Measurements from ENCODE around the gene PRR29.
"Not testable (repeated sequence)": the region's sequence is repeated elsewhere in the genome, so short reads cannot be mapped to it uniquely, and the experiment has no call there.

The PRR29 gene

GRCh38 chr17:64002658-64003525, 4.7 kb downstream of the PRR29 start:
- TF ChIP-seq CTCF (IDR thresholded peaks at IDR 0.05; ENCODE audit: low read depth, low read length) = no peak
- no peak for DNase-seq (ENCODE audit: low read depth in 2 of 2)
- no peak overlapping the region for H3K4me3 ChIP-seq (replicated peaks in 1 of 2; ENCODE audit: low read depth in 2 of 2, low read length in 2 of 2)

DNA sequence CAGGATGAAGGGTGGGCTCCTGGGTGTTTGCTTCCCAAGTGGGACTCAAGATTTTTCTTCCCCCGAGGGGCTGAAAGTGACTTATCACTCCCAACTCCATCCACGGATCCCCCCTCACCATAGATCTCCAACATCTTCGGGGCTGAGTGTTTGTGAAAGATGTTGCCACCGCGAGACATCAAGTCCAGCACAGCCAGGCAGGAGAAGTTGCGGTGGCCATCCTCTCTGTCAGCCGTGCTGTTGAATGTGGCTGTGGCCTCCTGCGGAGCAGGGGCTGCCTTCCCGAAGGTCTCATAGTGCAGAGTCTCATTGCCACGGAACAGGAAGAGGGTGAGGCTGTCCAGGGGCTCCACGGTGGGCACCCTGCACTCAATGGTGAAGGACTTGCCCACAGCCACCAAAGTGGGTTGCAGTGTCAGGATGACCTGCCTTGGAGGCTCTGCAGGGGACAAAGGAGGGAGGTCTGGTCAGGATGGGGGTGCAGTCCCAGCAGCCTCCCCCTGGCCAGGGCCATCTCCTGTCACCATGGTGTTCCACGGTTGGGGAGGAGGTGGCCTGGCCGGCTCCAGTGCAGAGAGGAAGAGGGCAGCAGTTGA, 5.5 kb downstream of the PRR29 start:
- H3K4me3 ChIP-seq (replicated peaks in 1 of 2; ENCODE audit: low read depth in 2 of 2, low read length in 2 of 2) = no peak overlapping the region
- DNase-seq (ENCODE audit: low read depth in 2 of 2) = no peak
- TF ChIP-seq CTCF (IDR thresholded peaks at IDR 0.05; ENCODE audit: low read depth, low read length) = no peak

DNA sequence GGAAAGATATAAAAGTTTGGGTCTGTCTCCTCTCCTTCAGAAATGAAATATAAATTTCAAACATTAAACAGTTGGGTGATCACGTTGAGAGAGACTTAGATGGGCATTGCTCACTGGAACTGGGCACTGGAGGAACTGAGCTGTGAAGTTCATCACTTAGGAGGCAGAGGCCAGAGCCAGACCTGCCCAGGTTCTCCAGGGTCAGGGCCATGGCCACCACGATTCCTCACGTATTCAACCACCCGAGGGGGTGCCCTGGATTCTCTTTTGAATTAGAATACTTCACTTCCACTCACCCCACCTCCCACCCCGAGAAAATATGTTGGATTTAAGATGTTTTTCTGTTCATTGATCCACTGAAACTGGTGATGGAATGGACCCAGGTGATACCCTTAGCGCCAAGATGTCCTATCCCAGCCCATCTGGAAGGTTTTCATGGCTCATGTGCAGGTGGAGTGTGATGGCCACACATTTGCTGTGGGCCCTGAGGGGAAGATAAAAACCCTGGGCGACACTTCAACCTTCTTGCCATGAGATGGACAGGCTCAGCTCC, 6.1 kb downstream of the PRR29 start:
- DNase-seq (ENCODE audit: low read depth in 2 of 2) = no peak
- no peak for TF ChIP-seq CTCF (IDR thresholded peaks at IDR 0.05; ENCODE audit: low read depth, low read length)
- no peak overlapping the region for H3K4me3 ChIP-seq (replicated peaks in 1 of 2; ENCODE audit: low read depth in 2 of 2, low read length in 2 of 2)

DNA sequence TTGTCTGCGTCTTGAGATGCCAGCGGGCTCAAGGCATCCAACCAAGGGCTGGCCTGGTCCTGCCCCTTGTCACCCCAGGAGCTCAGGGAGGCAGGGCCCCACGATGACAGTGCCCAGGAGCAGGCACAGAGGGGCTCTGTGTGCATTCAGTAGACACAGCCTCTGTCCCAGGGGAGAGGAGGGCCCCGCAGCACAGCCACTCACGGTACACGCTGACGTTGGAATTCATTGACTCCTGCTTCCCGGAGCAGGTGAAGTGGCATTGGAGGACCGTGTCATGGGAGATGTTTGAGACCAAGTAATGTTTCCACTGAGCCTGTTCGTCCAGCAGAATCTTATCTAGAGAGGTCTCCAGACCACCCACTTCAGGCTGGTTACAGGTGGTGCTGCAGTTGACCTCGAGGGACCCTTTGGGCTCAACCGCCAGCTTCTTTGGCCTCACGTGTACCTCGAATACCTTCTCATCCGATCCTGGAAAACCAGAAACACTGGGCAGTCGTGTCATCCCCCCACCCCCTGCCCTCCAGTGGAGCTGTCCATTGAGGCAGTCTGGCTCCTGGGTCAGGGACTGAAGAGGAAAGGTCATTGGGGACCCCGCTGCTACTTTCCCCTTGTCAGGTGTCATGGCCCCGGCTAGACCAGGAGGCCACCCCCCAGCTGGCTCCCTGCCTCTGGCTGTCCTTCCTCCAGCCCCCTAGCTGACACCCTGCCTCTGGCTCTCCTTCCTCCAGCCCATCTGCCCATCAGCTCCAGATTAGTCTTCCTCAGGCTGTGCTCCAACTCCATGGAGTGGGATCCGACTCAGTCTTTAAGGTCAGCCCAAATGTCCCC, 7.0 kb downstream of the PRR29 start:
- H3K4me3 ChIP-seq (replicated peaks in 1 of 2; ENCODE audit: low read depth in 2 of 2, low read length in 2 of 2) = no peak overlapping the region

DNA sequence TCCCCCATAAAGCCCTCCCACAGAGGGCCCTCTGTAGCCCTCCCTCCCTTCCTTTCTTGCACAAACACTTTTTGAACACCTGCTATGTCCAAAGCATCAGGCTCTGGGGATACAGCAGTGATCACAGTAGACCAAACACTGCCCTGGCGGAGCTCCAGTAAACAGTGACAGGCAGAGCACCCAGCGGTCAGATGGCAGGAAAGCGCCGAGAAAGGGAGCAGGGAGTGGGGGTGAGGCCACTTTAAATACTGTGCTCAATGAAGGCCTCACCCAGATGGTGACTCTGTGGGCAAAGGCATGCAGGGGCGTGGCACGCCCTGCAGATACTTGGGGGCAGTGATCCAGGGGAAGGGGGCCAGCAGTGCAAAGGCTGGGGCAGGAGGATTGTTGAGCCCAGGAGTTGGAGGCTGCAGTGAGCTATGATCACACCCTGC, 7.6 kb downstream of the PRR29 start:
- H3K4me3 ChIP-seq (replicated peaks in 1 of 2; ENCODE audit: low read depth in 2 of 2, low read length in 2 of 2) = no peak overlapping the region
- DNase-seq (ENCODE audit: low read depth in 2 of 2) = no peak
- no peak for TF ChIP-seq CTCF (IDR thresholded peaks at IDR 0.05; ENCODE audit: low read depth, low read length)

More for the DNA sequence above, 7.0 kb downstream of the PRR29 start:
- no peak for TF ChIP-seq CTCF (IDR thresholded peaks at IDR 0.05; ENCODE audit: low read depth, low read length)
- no peak for DNase-seq (ENCODE audit: low read depth in 2 of 2)

DNA sequence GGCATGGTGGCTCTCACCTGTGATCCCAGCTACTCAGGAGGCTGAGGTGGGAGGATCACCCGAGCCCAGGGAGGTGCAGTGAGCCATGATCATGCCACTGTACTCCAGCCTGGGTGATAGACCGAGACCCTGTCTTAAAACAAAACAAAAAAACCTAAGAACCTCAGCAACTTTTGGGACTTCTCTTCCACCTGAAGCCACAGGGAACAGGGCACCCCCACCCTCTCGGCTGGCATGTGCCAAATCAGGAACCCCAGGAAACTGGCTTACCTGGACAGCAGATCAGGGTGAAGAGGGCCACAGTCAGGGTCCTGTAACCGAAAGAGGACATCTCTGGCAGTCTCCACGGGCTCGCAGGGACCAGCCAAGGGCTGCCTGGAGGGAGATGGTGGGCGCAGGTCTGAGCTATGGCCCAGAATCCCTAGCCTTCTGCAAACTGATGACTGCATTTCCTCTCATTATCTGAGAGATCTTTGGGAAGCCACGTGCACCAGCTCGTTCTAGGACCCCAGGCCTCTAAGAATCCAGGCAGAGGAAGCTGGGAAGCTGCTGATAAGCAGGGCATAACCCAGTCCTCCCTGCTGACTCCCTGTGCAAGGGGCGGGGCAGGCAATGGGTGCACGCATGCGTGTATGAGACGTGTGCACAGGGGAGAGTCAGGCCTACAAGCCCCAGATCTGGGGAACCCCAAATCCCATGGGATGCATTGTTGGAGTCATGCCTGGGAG, 8.4 kb downstream of the PRR29 start:
- no peak for TF ChIP-seq CTCF (IDR thresholded peaks at IDR 0.05; ENCODE audit: low read depth, low read length)
- DNase-seq (ENCODE audit: low read depth in 2 of 2) = peak in 1 of 2 donors; percentile 70
- H3K4me3 ChIP-seq (replicated peaks in 1 of 2; ENCODE audit: low read depth in 2 of 2, low read length in 2 of 2) = no peak overlapping the region

GRCh38 chr17:64007089-64007837, 9.1 kb downstream of the PRR29 start:
- not testable (repeated sequence) for H3K4me3 ChIP-seq (replicated peaks in 1 of 2; ENCODE audit: low read depth in 2 of 2, low read length in 2 of 2); DNase-seq (ENCODE audit: low read depth in 2 of 2)

Measured in cardiac fibroblast (primary cell).